Lung (tissue), 12 donors: ENCODE results near the gene DIS3L. TPM values are rescaled to one million over a fixed set of nuclear protein-coding genes. Genes with fewer than 3 reads are reported as not detected.

Experiments
- ATAC-seq: fragments of 200-7000 bp; cut with Tn5 transposase; one replicate; pipeline ENCODE4 v1.9.1; 2020; ENCODE audit warnings: moderate number of reproducible peaks; ENCODE audit not compliant: insufficient read depth, low FRiP score
- DNase-seq, 3 donors: peaks; one replicate each; pipeline ENCODE4 v3.0.0-alpha.2; 2013 to 2017
- H3K27ac ChIP-seq, 2 donors: one replicate each; pipeline ENCODE4 v1.5.1; 2013; ENCODE audit warnings: mild to moderate bottlenecking in 2 of 2, moderate library complexity in 2 of 2, control low read depth in 1 of 2, inconsistent platforms in 1 of 2, low read depth in 1 of 2, low read length in 1 of 2
- H3K27me3 ChIP-seq, 3 donors: one replicate each; pipeline ENCODE4 v1.5.1; 2013; ENCODE audit warnings: low read length in 2 of 3; ENCODE audit not compliant: control insufficient read depth in 3 of 3, insufficient read depth in 3 of 3
- H3K36me3 ChIP-seq, 4 donors: one replicate each; pipeline ENCODE4 v1.5.1; 2013; ENCODE audit warnings: low read length in 4 of 4, mild to moderate bottlenecking in 1 of 4, moderate library complexity in 1 of 4; ENCODE audit not compliant: control insufficient read depth in 4 of 4, insufficient read depth in 4 of 4
- H3K4me1 ChIP-seq, 5 donors: one replicate each; pipeline ENCODE4 v1.5.1; 2013; ENCODE audit warnings: low read length in 5 of 5, mild to moderate bottlenecking in 2 of 5, moderate library complexity in 1 of 5; ENCODE audit not compliant: control insufficient read depth in 5 of 5, insufficient read depth in 5 of 5
- H3K4me3 ChIP-seq: one replicate; pipeline ENCODE4 v1.5.1; 2013; ENCODE audit warnings: mild to moderate bottlenecking, control low read depth, moderate library complexity
- H3K9ac ChIP-seq, 2 donors: one replicate each; pipeline ENCODE4 v1.5.1; 2013; ENCODE audit warnings: low read length in 2 of 2, control low read depth in 1 of 2; ENCODE audit not compliant: insufficient read depth in 1 of 2
- H3K9me3 ChIP-seq, 4 donors: one replicate each; pipeline ENCODE4 v1.5.1; 2013; ENCODE audit warnings: low read length in 3 of 4, mild to moderate bottlenecking in 1 of 4, moderate library complexity in 1 of 4; ENCODE audit not compliant: control insufficient read depth in 4 of 4, insufficient read depth in 3 of 4
- CTCF ChIP-seq: IDR thresholded peaks from 2 replicates; pipeline ENCODE4 v1.5.1; 2012; ENCODE audit warnings: mild to moderate bottlenecking; ENCODE audit errors: control extremely low read depth, extremely low read depth
- WGBS, 2 donors: extraction: QIAGEN DNeasy Blood & Tissue Kit; methylation state at CpG; one replicate each; pipeline ENCODE4 v1.1.7; 2013; 5-methylcytosine and 5-hydroxymethylcytosine counted together
- polyA plus RNA-seq, 2 donors: library from polyadenylated mRNA; stranded (reverse); fragments of 200-250 nt; gene quantifications; one replicate each; pipeline ENCODE4 v1.2.1, GENCODE V29; 2013
- total RNA-seq, 2 donors: library from RNA; depleted of rRNA in 1 of 2; stranded (reverse); fragments of >200 nt in 1 of 2; gene quantifications; one replicate each; pipeline ENCODE4 v1.2.1, GENCODE V29; 2014 to 2021
- donor health status: control.
- donor health status: control.
- donor health status: Bipolar disorder and iron deficiency.
- donor health status: healthy.
- donor health status: DM: yes; HTN: yes; CAD: no.

DIS3L gene
- total and polyA plus RNA-seq, 4 donors, result 8.0 to 43.7 (median 20.3) TPM

- Histone ChIP-seq H3K27ac (no peak overlapping the region), H3K4me3 (no peak overlapping the region), H3K36me3 (no peaks in the 10 kb centered on the region), H3K27me3 (no peaks in the 10 kb centered on the region), H3K4me1 (no peaks in the 10 kb centered on the region), H3K9me3 (peaks cover 0 to 1% (median 0%) of the 10 kb centered on the region in 4 donors), H3K9ac (no peak overlapping the region)
- DNase-seq (no peak), ATAC-seq (no peak)
- TF ChIP-seq CTCF, result no peak
- 94 to 95% methylated on average over 3 of the region's 3 CpGs for WGBS, 2 donors
Measured at GRCh38 chr15:66276546-66276945, 16.8 kb upstream of the DIS3L start.

DNA sequence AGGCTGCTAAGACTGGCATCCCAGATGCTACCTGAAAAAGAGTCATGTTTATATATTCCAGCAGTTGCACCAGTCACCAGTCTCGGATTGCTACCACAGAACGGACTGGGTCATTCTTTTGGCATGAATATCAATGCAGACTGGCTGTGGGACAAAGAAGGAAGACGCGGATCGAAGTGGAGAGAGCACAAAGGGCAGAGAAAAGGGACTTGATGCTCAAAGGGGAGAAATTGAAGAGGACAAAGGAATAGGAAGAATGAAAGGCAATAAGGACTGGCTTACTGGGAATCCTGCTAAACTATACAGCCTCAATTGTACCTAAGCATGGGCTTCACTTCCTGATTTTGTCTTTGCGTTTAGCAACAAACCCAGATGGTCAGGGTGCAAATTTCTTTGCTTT, 15.3 kb upstream of the DIS3L start:
- Histone ChIP-seq H3K36me3 (no peaks in the 10 kb centered on the region), H3K27ac (no peak overlapping the region), H3K4me3 (no peak overlapping the region), H3K9me3 (peaks cover 0 to 1% (median 0%) of the 10 kb centered on the region in 4 donors), H3K27me3 (no peaks in the 10 kb centered on the region), H3K4me1 (no peaks in the 10 kb centered on the region), H3K9ac (no peak overlapping the region)
- no peak for DNase-seq
- ATAC-seq, result no peak
- WGBS, 2 donors, result 85 to 91% methylated on average over 6 of the region's 6 CpGs
- no peak for TF ChIP-seq CTCF

GRCh38 chr15:66278671-66279070, 14.7 kb upstream of the DIS3L start:
- no peak overlapping the region for H3K27ac ChIP-seq
- no peak overlapping the region for H3K9ac ChIP-seq
- peaks cover 0 to 1% (median 0%) of the 10 kb centered on the region in 4 donors for H3K9me3 ChIP-seq
- no peaks in the 10 kb centered on the region for H3K36me3 ChIP-seq
- ATAC-seq, result no peak
- H3K4me1 ChIP-seq, result no peaks in the 10 kb centered on the region
- WGBS, 2 donors, result 87 to 93% methylated on average over 6 of the region's 6 CpGs
- no peaks in the 10 kb centered on the region for H3K27me3 ChIP-seq
- no peak overlapping the region for H3K4me3 ChIP-seq
- TF ChIP-seq CTCF, result no peak
- DNase-seq, result no peak

- no peak for ATAC-seq
- peaks cover 0 to 22% (median 10%) of the 10 kb centered on the region in 5 donors for H3K4me1 ChIP-seq
- WGBS, 2 donors, result 85 to 93% methylated on average over 3 of the region's 3 CpGs
Measured at GRCh38 chr15:66284271-66284670, 9.1 kb upstream of the DIS3L start.

More at GRCh38 chr15:66284271-66284670, 9.1 kb upstream of the DIS3L start:
- no peak for TF ChIP-seq CTCF
- Histone ChIP-seq H3K9ac (no peak overlapping the region), H3K27ac (no peak overlapping the region), H3K9me3 (no peaks in the 10 kb centered on the region), H3K27me3 (no peaks in the 10 kb centered on the region), H3K4me3 (no peak overlapping the region), H3K36me3 (no peaks in the 10 kb centered on the region)
- DNase-seq, result no peak
